8988T (cell line): ENCODE results near the gene EFCAB12.
"Not testable (repeated sequence)": the region's sequence is repeated elsewhere in the genome, so short reads cannot be mapped to it uniquely, and the experiment has no call there.

Source experiments
- DNase-seq: peaks from one replicate; pipeline ENCODE4 v3.0.0; 2011

Gene EFCAB12

GRCh38 chr3:129391583-129391982 lies 36.9 kb downstream of the EFCAB12 start:
- not testable (repeated sequence) for DNase-seq

- no peak for DNase-seq
These were observed 38.9 kb downstream of the EFCAB12 start for GRCh38 chr3:129389572-129389937.

GRCh38 chr3:129388791-129389571 lies 39.5 kb downstream of the EFCAB12 start:
- not testable (repeated sequence) for DNase-seq

GRCh38 chr3:129387487-129387886 lies 40.9 kb downstream of the EFCAB12 start:
- no peak for DNase-seq

GRCh38 chr3:129386984-129387383 lies 41.5 kb downstream of the EFCAB12 start:
- no peak for DNase-seq

- DNase-seq, result not testable (repeated sequence)
These were observed 42.9 kb downstream of the EFCAB12 start for GRCh38 chr3:129385507-129385906.

- DNase-seq, result no peak
These were observed 43.7 kb downstream of the EFCAB12 start for GRCh38 chr3:129384594-129385323.

- DNase-seq, result not testable (repeated sequence)
These were observed 44.3 kb downstream of the EFCAB12 start for GRCh38 chr3:129384103-129384502.

GRCh38 chr3:129383292-129383860 lies 45.1 kb downstream of the EFCAB12 start:
- peak; percentile 86 for DNase-seq

- no peak for DNase-seq
These were observed 46.1 kb downstream of the EFCAB12 start for GRCh38 chr3:129382366-129382765.

- DNase-seq, result no peak
These were observed 48.7 kb downstream of the EFCAB12 start for GRCh38 chr3:129379582-129380358.

- no peak for DNase-seq
These were observed 49.5 kb downstream of the EFCAB12 start for GRCh38 chr3:129378949-129379348.

GRCh38 chr3:129377615-129378014 lies 50.8 kb downstream of the EFCAB12 start:
- no peak for DNase-seq

- no peak for DNase-seq
These were observed 53.3 kb downstream of the EFCAB12 start for GRCh38 chr3:129375099-129375498.

- DNase-seq, result no peak
These were observed 57.2 kb downstream of the EFCAB12 start for GRCh38 chr3:129371041-129371826.

- no peak for DNase-seq
These were observed 58.0 kb downstream of the EFCAB12 start for GRCh38 chr3:129370248-129370964.

- no peak for DNase-seq
These were observed 58.7 kb downstream of the EFCAB12 start for GRCh38 chr3:129369711-129370110.

- no peak for DNase-seq
These were observed 60.6 kb downstream of the EFCAB12 start for GRCh38 chr3:129367821-129368220.

GRCh38 chr3:129366312-129366831 lies 62.1 kb downstream of the EFCAB12 start:
- no peak for DNase-seq

- no peak for DNase-seq
These were observed 62.9 kb downstream of the EFCAB12 start for GRCh38 chr3:129365296-129366136.
